Muscle of arm (tissue), 12 donors: ENCODE data around the gene SPEM1. TPM values are rescaled to one million over a fixed set of nuclear protein-coding genes. Genes with fewer than 3 reads are reported as not detected.

ENCODE experiments used
- DNase-seq: peaks from one replicate; pipeline ENCODE4 v3.0.0-alpha.2; 2013
- polyA plus RNA-seq, 12 donors: library from polyadenylated mRNA; unstranded; fragments of 120-200 nt; gene quantifications; one replicate each; pipeline ENCODE4 v1.2.1, GENCODE V29; 2013; ENCODE audit not compliant: insufficient read length in 12 of 12

The SPEM1 gene
- polyA plus RNA-seq, 12 donors, result not detected

- no peak for DNase-seq
These were observed 19.5 kb downstream of the SPEM1 start, which contains the start of gene FGF11 for GRCh38 chr17:7439462-7440112. FGF11 (plus strand) TSS chr17:7439512; CDS start chr17:7439621, 109 bp downstream.

- DNase-seq, result no peak
These were observed 20.1 kb downstream of the SPEM1 start for GRCh38 chr17:7440113-7440833.

- DNase-seq, result no peak
These were observed 20.7 kb downstream of the SPEM1 start for GRCh38 chr17:7440834-7441195.

GRCh38 chr17:7441266-7441665 lies 21.1 kb downstream of the SPEM1 start:
- no peak for DNase-seq

- DNase-seq, result no peak
These were observed 22.0 kb downstream of the SPEM1 start for GRCh38 chr17:7442142-7442541.

- no peak for DNase-seq
These were observed 23.7 kb downstream of the SPEM1 start for GRCh38 chr17:7443499-7444485.

- DNase-seq, result no peak
These were observed 24.8 kb downstream of the SPEM1 start, which contains the start of gene CHRNB1 for GRCh38 chr17:7444682-7445618. CHRNB1 (plus strand) TSS chr17:7445061; CDS start chr17:7445128, 67 bp downstream.

GRCh38 chr17:7445619-7445968 lies 25.5 kb downstream of the SPEM1 start:
- DNase-seq, result no peak

- no peak for DNase-seq
These were observed 28.3 kb downstream of the SPEM1 start for GRCh38 chr17:7448461-7448860.

GRCh38 chr17:7459961-7460545 lies 39.9 kb downstream of the SPEM1 start:
- DNase-seq, result no peak

GRCh38 chr17:7460850-7461660 lies 40.9 kb downstream of the SPEM1 start:
- no peak for DNase-seq

GRCh38 chr17:7462474-7463371 lies 42.6 kb downstream of the SPEM1 start:
- DNase-seq, result no peak

GRCh38 chr17:7463372-7463846 lies 43.3 kb downstream of the SPEM1 start:
- DNase-seq, result no peak

GRCh38 chr17:7464081-7464480 lies 44.0 kb downstream of the SPEM1 start:
- no peak for DNase-seq

- DNase-seq, result no peak
These were observed 45.6 kb downstream of the SPEM1 start for GRCh38 chr17:7465597-7466275.

- DNase-seq, result no peak
These were observed 46.2 kb downstream of the SPEM1 start for GRCh38 chr17:7466318-7466638.

GRCh38 chr17:7466639-7467341 lies 46.7 kb downstream of the SPEM1 start:
- DNase-seq, result no peak
